GM12865 (cell line): ENCODE results near the gene FUOM.
"Not testable (repeated sequence)": the region's sequence is repeated elsewhere in the genome, so short reads cannot be mapped to it uniquely, and the experiment has no call there.

Source experiments
- DNase-seq: peaks from one replicate; pipeline ENCODE4 v3.0.0; 2010; ENCODE audit warnings: low read depth
- H3K4me3 ChIP-seq: 2 replicates; pipeline ENCODE4 v1.5.1; 2011; ENCODE audit warnings: mild to moderate bottlenecking, low read depth, low read length, control low read depth
- TF ChIP-seq, protein P1 (sequence below): IDR thresholded peaks from 2 replicates; pipeline ENCODE4 v1.5.1; 2011; ENCODE audit warnings: low read length, control low read depth, low read depth, inconsistent platforms; ENCODE audit not compliant: insufficient read depth; ENCODE audit errors: missing control alignments

Gene FUOM

GRCh38 chr10:133388236-133388972 is 30.6 kb upstream of the FUOM start:
- H3K4me3 ChIP-seq, result peak overlapping the region; percentile 82
- DNase-seq, result peak; percentile 79
- TF ChIP-seq, protein P1, sequence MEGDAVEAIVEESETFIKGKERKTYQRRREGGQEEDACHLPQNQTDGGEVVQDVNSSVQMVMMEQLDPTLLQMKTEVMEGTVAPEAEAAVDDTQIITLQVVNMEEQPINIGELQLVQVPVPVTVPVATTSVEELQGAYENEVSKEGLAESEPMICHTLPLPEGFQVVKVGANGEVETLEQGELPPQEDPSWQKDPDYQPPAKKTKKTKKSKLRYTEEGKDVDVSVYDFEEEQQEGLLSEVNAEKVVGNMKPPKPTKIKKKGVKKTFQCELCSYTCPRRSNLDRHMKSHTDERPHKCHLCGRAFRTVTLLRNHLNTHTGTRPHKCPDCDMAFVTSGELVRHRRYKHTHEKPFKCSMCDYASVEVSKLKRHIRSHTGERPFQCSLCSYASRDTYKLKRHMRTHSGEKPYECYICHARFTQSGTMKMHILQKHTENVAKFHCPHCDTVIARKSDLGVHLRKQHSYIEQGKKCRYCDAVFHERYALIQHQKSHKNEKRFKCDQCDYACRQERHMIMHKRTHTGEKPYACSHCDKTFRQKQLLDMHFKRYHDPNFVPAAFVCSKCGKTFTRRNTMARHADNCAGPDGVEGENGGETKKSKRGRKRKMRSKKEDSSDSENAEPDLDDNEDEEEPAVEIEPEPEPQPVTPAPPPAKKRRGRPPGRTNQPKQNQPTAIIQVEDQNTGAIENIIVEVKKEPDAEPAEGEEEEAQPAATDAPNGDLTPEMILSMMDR, result no peak

DNA sequence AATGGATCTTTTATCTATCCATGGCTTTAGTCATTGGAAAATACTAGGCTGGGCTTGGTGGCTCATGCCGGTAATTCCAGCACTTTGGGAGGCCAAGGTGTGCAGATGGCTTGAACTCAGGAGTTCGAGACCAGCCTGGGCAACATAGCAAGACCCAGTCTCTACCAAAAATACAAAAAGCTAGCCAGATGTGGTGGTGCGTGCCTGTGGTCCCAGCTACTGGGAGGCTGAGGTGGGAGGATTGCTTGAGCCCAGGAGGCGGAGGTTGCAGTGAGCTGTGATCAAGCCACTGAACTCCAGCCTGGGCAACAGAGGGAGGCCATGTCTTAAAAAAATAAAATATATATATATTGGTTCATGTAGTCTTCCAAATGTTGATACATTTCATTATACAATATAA is 29.1 kb upstream of the FUOM start:
- not testable (repeated sequence) for H3K4me3 ChIP-seq, DNase-seq

DNA sequence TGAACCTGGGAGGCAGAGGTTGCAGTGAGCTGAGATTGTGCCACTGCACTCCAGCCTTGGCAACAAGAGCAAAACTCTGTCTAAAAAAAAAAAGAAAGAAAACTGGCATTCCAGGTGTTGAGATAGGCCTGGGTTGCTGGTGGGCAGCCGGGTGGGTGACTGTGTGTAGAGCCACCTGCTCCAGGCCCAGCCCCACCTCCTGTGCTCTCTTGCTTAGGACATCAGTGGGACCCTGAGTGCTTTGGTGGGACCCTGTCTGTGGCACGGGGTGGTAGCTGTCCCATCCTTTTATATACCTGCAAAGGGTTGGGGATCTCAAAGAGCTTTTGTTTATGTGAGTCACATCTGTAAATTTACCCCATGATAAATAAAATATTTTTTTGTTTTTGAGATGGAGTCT is 27.4 kb upstream of the FUOM start:
- TF ChIP-seq, protein P1, result no peak
- no peak for DNase-seq
- H3K4me3 ChIP-seq, result no peak overlapping the region

- no peak for DNase-seq
- TF ChIP-seq, protein P1, result no peak
These were observed 26.3 kb upstream of the FUOM start for GRCh38 chr10:133384071-133384470.

GRCh38 chr10:133383551-133383950 is 25.7 kb upstream of the FUOM start:
- TF ChIP-seq, protein P1, result no peak
- no peak for DNase-seq
- H3K4me3 ChIP-seq, result no peak overlapping the region

More at GRCh38 chr10:133384071-133384470, 26.3 kb upstream of the FUOM start:
- H3K4me3 ChIP-seq, result no peak overlapping the region

DNA sequence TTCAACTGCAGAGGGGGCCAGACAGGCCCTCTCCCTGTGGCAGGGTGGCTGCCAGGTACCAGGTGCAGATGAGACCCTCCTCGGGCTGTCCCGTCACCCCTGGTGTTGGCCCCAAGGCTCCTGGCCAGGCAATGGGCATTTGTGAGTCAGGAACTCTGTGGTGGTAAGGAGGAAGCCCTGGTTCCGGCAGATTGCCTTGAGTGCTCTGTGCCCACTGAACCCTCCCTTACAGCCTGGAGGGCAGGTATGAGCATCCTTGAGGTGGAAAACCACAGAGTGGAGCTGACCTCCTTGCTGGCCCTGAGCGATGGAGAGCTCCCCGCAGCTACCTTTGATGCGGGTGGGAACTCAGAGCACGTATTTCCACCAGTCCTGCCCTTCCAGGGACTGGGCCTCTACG is 23.2 kb upstream of the FUOM start:
- no peak for DNase-seq
- H3K4me3 ChIP-seq, result no peak overlapping the region
- TF ChIP-seq, protein P1, result no peak

DNA sequence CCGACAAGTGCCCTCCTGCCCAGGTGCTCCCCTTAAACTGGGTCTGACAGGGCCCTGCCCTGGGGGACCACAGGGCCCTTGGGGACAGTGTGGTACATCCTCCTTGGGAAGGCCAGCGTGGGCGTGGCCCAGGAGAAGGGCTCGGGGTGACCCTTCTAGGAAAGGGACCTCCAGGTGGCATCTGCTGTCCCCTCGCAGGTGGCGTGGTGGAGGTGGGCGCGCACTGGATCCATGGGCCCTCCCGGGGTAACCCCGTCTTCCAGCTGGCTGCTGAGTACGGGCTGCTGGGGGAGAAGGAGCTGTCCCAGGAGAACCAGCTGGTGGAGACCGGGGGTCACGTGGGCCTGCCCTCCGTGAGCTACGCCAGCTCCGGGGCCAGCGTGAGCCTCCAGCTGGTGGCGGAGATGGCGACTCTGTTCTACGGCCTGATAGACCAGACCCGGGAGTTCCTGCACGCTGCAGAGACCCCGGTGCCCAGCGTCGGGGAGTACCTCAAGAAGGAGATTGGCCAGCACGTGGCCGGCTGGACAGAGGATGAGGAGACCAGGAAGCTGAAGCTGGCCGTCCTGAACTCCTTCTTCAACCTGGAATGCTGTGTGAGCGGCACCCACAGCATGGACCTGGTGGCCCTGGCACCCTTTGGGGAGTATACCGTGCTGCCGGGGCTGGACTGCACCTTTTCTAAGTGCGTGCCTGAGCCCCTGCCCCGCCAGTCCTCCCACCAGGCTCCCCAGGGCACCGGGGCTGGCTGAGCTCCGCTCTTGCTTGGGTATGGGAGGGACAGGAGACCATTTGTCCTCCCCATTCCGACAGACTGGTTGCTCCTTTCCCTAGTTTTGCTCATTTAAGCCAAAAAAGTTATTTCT is 22.2 kb upstream of the FUOM start:
- H3K4me3 ChIP-seq, result peak overlapping the region; percentile 65
- no peak for DNase-seq
- TF ChIP-seq, protein P1, result no peak
